Common myeloid progenitor, CD34-positive (primary cell): Measurements from ENCODE around the gene MMEL1.

Experiments
- CTCF ChIA-PET: fragments of 350-600 bp; sonication (Branson Sonifier 250); formaldehyde crosslinking; loops from one replicate; lab custom pipeline; 2021; ENCODE audit warnings: antibody characterized with exemption; lab: Charles Lee
- POLR2A ChIA-PET: fragments of 350-600 bp; sonication (Branson Sonifier 250); formaldehyde crosslinking; loops from one replicate; lab custom pipeline; 2021; ENCODE audit warnings: antibody characterized with exemption; lab: Charles Lee
- DNase-seq, 3 donors: peaks; one replicate each; pipeline versions ENCODE4 v3.0.0 to v3.0.0-alpha.2; 2013
- H3K27ac ChIP-seq, 2 experiments: 1 replicate in 1 of 2; 2 replicates in 1 of 2; pipeline ENCODE4 v1.7.0; 2013; ENCODE audit warnings: inconsistent platforms in 2 of 2, low read length in 2 of 2, mild to moderate bottlenecking in 2 of 2, low read depth in 1 of 2, moderate library complexity in 1 of 2; ENCODE audit not compliant: severe bottlenecking in 2 of 2, insufficient read depth in 1 of 2, poor library complexity in 1 of 2
- H3K27me3 ChIP-seq, 5 experiments: replicated peaks in 2 of 5; 1 replicate in 3 of 5; 2 replicates in 2 of 5; pipeline versions ENCODE4 v1.6.1 to v1.7.0; 2013; ENCODE audit warnings: low read length in 4 of 5, mild to moderate bottlenecking in 2 of 5, moderate library complexity in 2 of 5, inconsistent platforms in 1 of 5; ENCODE audit not compliant: insufficient read depth in 5 of 5, control insufficient read depth in 4 of 5
- H3K36me3 ChIP-seq, 4 experiments: 1 replicate in 2 of 4; 2 replicates in 2 of 4; pipeline versions ENCODE4 v1.6.1 to v1.7.0; 2013; ENCODE audit warnings: low read length in 3 of 4, control low read depth in 1 of 4, mild to moderate bottlenecking in 1 of 4; ENCODE audit not compliant: control insufficient read depth in 4 of 4, insufficient read depth in 4 of 4
- H3K4me1 ChIP-seq, 4 experiments: 1 replicate in 3 of 4; 2 replicates in 1 of 4; pipeline versions ENCODE4 v1.6.1 to v1.7.1; 2013; ENCODE audit warnings: low read length in 3 of 4, mild to moderate bottlenecking in 3 of 4, control low read depth in 1 of 4, inconsistent platforms in 1 of 4, moderate library complexity in 1 of 4; ENCODE audit not compliant: control insufficient read depth in 4 of 4, insufficient read depth in 4 of 4; ENCODE audit errors: control extremely low read depth in 1 of 4
- H3K4me3 ChIP-seq, 7 experiments: 1 replicate in 4 of 7; 2 replicates in 3 of 7; pipeline versions ENCODE4 v1.5.1 to v1.7.0; 2013; ENCODE audit warnings: mild to moderate bottlenecking in 7 of 7, low read length in 6 of 7, moderate library complexity in 6 of 7, inconsistent platforms in 2 of 7, low read depth in 2 of 7, control low read depth in 1 of 7; ENCODE audit not compliant: insufficient read depth in 4 of 7, control insufficient read depth in 1 of 7; ENCODE audit errors: extremely low read depth in 1 of 7
- H3K9me3 ChIP-seq, 5 experiments: 1 replicate in 4 of 5; 2 replicates in 1 of 5; pipeline versions ENCODE4 v1.6.1 to v1.7.1; 2013; ENCODE audit warnings: low read length in 4 of 5, mild to moderate bottlenecking in 2 of 5, inconsistent platforms in 1 of 5, low read depth in 1 of 5, moderate library complexity in 1 of 5; ENCODE audit not compliant: control insufficient read depth in 4 of 5, insufficient read depth in 2 of 5; ENCODE audit errors: control extremely low read depth in 1 of 5
- WGBS: methylation state at CpG from one replicate; pipeline ENCODE4 v1.1.5; 2013; ENCODE audit not compliant: insufficient coverage; 5-methylcytosine and 5-hydroxymethylcytosine counted together

The MMEL1 gene

DNA sequence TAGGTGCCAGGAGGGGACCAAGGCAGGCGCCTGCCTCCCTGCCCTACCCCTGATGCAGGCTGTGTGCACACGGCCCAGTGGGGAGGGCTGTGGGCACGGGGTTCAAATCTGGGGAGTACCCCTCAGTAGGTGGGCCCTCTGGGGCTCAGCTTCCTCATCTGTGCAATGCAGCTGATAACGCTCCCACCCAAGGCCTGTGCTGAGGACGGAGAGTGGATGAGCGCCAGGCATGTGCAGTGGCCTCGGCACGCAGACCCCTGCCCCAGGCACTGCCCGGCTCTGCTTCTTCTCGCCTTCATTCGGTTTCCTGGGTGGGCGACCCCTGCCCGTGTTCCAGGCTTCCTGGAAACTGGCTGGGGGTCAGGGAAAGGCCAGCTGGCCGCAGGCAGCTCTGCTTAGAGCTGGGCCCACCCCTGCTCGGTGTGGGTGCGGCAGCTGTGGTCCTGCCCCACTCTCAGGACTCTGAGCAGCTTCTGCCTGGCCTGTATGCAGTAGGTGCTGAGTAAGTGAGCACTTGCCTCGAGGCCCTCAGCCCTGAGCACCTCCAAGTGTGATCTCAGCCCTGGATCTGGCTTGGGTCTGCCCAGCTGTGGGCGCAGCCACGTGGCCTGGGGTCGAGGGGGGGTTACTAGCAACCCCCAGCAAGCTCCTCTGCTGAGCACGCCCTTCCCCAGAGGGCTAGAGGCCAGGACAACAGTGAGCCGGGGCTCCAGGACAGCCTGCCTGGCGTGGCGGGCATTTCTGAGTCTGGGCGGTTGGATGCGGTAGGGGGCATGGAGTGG lies 88.5 kb downstream of the MMEL1 start:
- peak overlapping the region in 1 of 2 experiments; percentile 34 for H3K27ac ChIP-seq
- H3K9me3 ChIP-seq = no peaks in the 10 kb centered on the region
- H3K36me3 ChIP-seq = no peaks in the 10 kb centered on the region
- ChIA-PET POLR2A (interaction anchor here (0.7 kb wide), 1 partner anchor 18 kb away, joined by 3 read pairs; the partner anchor contains the start of gene PANK4), CTCF (interaction anchor here (2.6 to 4.2 kb wide), 3 partner anchors 11 to 18 kb away, joined by 8 to 52 read pairs (median 9); partner anchors contain the start of genes HES5, PANK4 and TNFRSF14)
- DNase-seq = peak in 1 of 3 donors; percentile 25
- H3K4me3 ChIP-seq = no peak overlapping the region
- peaks cover 0 to 64% (median 60%) of the 10 kb centered on the region in 4 experiments for H3K4me1 ChIP-seq
- WGBS = 79% methylated on average over 19 of the region's 26 CpGs
- H3K27me3 ChIP-seq = peaks cover 0 to 19% (median 2%) of the 10 kb centered on the region in 5 experiments

DNA sequence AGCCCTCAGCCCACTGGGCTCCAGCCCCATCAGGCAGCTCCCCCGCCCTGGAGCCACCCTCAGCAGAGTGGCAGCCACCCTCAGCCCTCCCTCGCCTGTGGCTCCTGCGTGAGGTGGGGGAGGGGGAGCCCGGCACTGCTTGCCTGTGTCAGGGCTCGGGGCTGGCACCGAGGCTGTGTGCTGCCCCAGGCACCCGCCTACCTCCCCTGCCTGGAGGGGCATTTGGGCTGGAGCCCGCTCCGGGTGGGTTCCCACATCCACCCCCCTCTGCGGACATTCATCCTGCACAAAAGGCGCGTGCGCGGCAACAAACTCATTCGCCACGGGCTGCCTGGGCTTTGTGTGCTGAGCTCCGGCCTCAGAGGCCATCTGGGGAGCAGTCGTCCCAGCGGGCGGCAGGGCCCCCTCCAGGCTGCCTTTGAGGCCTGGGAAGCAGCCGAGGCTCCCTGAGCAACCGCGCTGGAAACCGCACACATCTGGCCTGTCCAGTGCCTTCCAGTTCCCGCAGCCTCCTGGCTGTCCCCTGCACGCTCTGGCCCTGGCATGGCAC lies 89.2 kb downstream of the MMEL1 start:
- 36% methylated on average over 25 of the region's 26 CpGs for whole genome bisulfite sequencing

DNA sequence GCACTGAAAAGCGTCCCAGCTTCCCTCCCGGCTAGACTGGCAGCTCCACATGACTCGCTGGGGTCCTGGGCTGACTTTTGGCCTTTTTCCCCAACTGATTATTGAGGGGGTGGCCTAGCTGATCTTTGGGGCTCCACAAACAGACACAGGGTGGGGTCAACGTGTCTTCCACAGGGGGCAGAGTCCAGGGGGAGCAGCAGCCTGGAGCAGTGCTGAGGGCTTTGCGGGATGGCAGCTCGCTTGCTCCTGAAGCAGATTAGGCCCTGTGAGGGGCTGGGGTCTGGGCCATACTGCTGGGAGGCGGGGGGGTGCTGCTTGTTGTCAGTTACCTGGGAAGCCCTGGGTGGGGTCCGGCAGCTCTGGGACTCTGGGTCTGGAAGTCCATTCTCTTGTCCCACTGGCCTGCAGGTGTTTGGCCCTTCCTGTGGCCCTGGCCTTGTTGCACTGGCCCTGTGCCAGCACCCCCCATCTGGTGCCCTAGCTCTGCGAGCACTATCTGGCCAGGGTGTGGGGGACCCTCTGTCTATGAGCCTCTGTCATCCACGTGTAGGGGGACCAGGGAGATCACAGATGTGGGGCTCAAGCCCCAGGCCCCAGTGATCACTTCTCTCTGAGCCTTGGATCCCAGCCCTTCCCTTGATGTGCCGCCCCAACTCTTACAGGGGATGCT lies 90.4 kb downstream of the MMEL1 start:
- 96% methylated on average over 9 of the region's 11 CpGs for WGBS
- Histone ChIP-seq H3K27me3 (peaks cover 0 to 34% (median 2%) of the 10 kb centered on the region in 5 experiments), H3K4me1 (peaks cover 0 to 45% (median 42%) of the 10 kb centered on the region in 4 experiments)

More for the DNA sequence above, 89.2 kb downstream of the MMEL1 start:
- no peak overlapping the region for H3K27ac ChIP-seq
- ChIA-PET CTCF (interaction anchor here (2.6 to 4.2 kb wide), 3 partner anchors 12 to 17 kb away, joined by 8 to 52 read pairs (median 9); partner anchors contain the start of genes HES5, PANK4 and TNFRSF14), POLR2A (interaction anchor here (0.6 kb wide), 1 partner anchor 244 kb away, joined by 3 read pairs; no protein-coding TSS in a partner anchor)
- peak in 2 of 3 donors; percentile 51 to 56 for DNase-seq
- peaks cover 0 to 58% (median 53%) of the 10 kb centered on the region in 4 experiments for H3K4me1 ChIP-seq
- H3K4me3 ChIP-seq = peak overlapping the region in 2 of 7 experiments; percentile 28 to 36
- peaks cover 0 to 25% (median 2%) of the 10 kb centered on the region in 5 experiments for H3K27me3 ChIP-seq
- no peaks in the 10 kb centered on the region for H3K9me3 ChIP-seq
- H3K36me3 ChIP-seq = no peaks in the 10 kb centered on the region

DNA sequence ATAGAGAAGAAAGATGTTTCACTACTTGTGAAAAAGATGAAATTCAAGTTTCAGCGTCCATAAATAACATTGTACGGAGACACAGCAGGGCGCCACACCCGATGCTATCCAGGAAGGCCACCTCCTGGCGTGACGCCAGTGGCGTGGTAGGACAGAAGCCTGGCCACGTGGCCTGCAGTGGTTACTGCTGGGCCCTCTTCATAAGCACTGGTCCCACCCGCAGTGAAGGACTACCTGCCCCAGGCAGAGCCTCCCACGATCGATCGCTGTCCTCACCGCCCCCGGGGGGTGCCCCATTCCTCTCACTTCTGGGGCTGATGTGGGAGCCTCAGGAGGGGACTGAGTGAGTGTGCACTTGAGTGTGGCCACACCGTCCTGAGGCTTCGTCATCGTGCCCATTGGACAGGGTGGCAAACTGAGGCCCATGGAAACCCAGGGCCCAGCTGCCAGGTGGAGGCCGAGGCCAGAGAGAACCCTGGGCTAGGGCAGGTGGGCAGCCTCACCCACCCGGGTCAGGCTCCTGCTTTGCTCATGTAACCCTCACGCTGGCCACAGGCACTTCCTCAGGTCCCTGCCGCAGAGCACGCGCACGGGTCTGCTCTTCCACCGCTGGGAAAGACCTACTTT lies 91.1 kb downstream of the MMEL1 start:
- ChIA-PET CTCF (interaction anchor here (1.2 to 3.1 kb wide), 2 partner anchors 10 to 11 kb away, joined by 5 to 11 read pairs; partner anchors contain the start of gene HES5), POLR2A (no interaction called here)
- Histone ChIP-seq H3K27ac (no peak overlapping the region), H3K9me3 (no peaks in the 10 kb centered on the region), H3K4me3 (no peak overlapping the region), H3K36me3 (no peaks in the 10 kb centered on the region), H3K4me1 (peaks cover 0 to 39% (median 35%) of the 10 kb centered on the region in 4 experiments), H3K27me3 (peaks cover 0 to 40% (median 2%) of the 10 kb centered on the region in 5 experiments)
- peak in 1 of 3 donors; percentile 37 for DNase-seq
- 83% methylated on average over 25 of the region's 25 CpGs for WGBS

More for the DNA sequence above, 90.4 kb downstream of the MMEL1 start:
- ChIA-PET POLR2A (no interaction called here), CTCF (interaction anchor here (1.2 kb wide), 1 partner anchor 11 kb away, joined by 5 read pairs; no protein-coding TSS in a partner anchor)
- H3K9me3 ChIP-seq = no peaks in the 10 kb centered on the region
- H3K4me3 ChIP-seq = no peak overlapping the region
- DNase-seq = no peak
- H3K36me3 ChIP-seq = no peaks in the 10 kb centered on the region
- H3K27ac ChIP-seq = no peak overlapping the region

DNA sequence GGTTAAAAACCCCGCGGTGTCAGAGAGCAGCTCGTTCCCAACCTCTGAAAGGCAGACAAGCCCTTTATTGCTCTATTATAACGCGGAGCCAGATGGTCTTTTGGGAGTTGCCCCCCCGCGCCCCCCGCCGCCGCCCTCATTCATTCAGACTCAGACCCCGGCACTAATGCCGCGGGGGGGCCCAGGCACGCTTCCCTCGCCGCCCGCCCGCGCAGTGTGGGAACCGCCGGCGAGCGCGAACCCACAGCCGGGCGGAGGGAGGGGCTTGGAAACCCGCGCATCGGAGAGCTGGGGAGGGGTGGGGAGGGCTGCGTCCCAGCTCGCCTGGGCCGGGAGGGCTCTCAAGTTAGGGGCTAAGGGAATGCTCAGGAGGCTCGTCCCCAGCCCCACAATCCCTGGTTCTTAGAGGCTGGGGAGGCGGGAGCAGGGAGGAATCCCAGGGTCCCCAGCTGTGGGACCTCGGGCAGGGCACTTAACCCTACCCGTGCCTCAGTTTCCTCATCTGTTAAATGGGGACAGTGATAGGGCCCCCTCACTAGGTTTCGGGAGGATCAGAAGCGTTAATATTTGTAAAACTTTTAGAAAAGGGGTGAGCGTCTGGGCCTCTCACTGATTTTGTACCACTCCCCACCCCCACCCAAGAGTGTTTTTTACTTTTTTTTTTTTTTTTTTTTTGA lies 91.9 kb downstream of the MMEL1 start:
- POLR2A ChIA-PET = interaction anchor here (0.6 to 0.8 kb wide), 2 partner anchors 15 to 32 kb away, joined by 3 read pairs; partner anchors contain the start of gene TNFRSF14
- 10% methylated on average over 19 of the region's 39 CpGs for WGBS

More for the DNA sequence above, 91.9 kb downstream of the MMEL1 start:
- no peak overlapping the region for H3K4me3 ChIP-seq
- H3K27me3 ChIP-seq = peaks cover 0 to 44% (median 2%) of the 10 kb centered on the region in 5 experiments
- peak in 1 of 3 donors; percentile 53 for DNase-seq
- CTCF ChIA-PET = interaction anchor here (3.1 kb wide), 1 partner anchor 10 kb away, joined by 11 read pairs; the partner anchor contains the start of gene HES5
- no peak overlapping the region for H3K27ac ChIP-seq
- H3K9me3 ChIP-seq = no peaks in the 10 kb centered on the region
- no peaks in the 10 kb centered on the region for H3K36me3 ChIP-seq
- peaks cover 0 to 33% (median 30%) of the 10 kb centered on the region in 4 experiments for H3K4me1 ChIP-seq
